Frontal cortex (tissue), 4 donors: ENCODE results near the gene ZFHX2. TPM values are rescaled to one million over a fixed set of nuclear protein-coding genes. Genes with fewer than 3 reads are reported as not detected.

Source experiments
- DNase-seq, 2 donors: peaks; one replicate each; pipeline ENCODE4 v3.0.0; 2012; ENCODE audit warnings: low spot score in 2 of 2
- FAIRE-seq: peaks from 2 replicates; lab custom pipeline; 2012; peaks lifted over from hg19 to GRCh38; lab: Jason Lieb, UNC
- total RNA-seq: library from RNA; depleted of rRNA; stranded (reverse); fragments of >200 nt; gene quantifications from one replicate; pipeline ENCODE4 v1.2.3, GENCODE V29; 2014
- donor health status: control.
- donor health status: control.
- donor health status: control.

The ZFHX2 gene
- total RNA-seq, 1 donor from 2014 or later = 1.2 TPM

DNA sequence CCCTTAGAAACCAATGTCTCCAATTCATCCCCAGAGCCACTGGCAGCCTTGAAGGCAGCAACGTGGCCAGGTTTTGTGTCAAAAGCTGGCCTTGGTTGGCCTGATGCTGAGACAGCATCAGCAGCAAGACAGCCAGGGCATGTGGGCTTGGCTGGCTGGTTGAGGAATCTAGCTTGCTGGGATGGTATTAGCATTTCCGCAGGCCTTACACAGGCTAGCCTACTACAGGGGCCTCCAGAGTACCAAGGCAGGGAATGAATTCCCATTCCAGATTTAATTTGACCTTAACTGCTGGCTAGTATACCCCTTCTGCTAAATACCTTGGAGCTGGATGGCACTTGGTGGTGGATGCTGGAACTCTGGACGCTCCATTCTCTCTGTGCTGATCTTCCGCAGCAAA, 66.2 kb downstream of the ZFHX2 start:
- FAIRE-seq = no peak
- DNase-seq = no peak

- FAIRE-seq = no peak
- peak; percentile 29 to 54 for DNase-seq
Measured at GRCh38 chr14:23483236-23483854, 68.2 kb downstream of the ZFHX2 start.

DNA sequence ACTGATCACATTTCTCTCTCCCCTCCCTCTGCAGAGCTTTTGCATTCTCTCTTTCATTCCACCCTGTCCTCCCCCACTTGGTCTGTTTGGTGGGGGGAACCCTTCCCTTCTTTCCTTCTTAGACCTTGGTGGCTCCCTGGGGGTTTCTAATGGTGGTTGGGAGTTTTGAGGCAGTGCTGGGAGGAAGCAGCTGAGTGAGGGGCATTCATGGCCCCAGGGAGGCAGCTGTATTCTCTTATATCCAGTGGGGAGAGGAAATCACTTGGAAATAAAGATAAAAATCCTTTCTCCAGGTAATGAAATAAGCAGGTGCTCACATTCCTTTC, 68.8 kb downstream of the ZFHX2 start:
- FAIRE-seq (no peak), DNase-seq (no peak)

- no peak for FAIRE-seq
- DNase-seq = no peak
Measured at GRCh38 chr14:23481979-23482822, 69.4 kb downstream of the ZFHX2 start.

GRCh38 chr14:23481362-23481970, 70.1 kb downstream of the ZFHX2 start:
- FAIRE-seq (no peak), DNase-seq (no peak)

DNA sequence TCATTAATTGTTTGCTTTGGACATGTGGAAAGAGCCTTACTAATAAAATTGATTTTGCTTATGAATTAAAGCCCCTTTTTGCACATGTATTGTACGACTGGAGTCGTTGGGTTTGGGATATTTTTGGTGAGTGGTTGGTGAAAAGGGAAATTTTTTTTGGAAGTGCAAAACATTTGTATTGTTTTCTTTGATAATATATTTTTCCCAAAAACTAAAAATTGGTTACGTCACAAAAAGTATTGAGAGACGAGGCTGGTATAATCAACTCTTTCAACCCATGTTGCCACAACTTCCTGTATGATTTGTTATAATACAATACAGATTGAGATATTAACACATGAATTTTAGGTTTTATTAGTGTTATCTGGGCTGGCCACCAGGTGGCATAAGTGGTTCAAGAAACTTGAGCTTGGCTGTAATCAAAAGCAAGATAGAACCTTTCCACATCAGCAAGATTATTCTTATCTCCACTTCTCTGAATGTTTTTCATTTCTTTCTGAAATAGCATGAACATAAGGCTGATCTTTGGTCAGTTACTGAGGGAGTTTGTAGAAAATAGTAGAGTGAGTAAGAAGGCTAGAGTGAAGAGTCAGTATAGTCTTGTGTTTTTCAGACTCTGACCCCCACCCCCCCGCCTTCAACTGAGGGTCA, 73.3 kb downstream of the ZFHX2 start:
- FAIRE-seq (peak; percentile 72), DNase-seq (peak in 1 of 2 donors; percentile 15)

- DNase-seq = no peak
- FAIRE-seq = no peak
Measured at GRCh38 chr14:23470947-23471346, 80.6 kb downstream of the ZFHX2 start.

Other genes with a start within 250 kb of the ZFHX2 start
- 4.5 TPM for gene PPP1R3E, start 248.9 kb downstream of the ZFHX2 start, total RNA-seq
- gene BCL2L2, start 244.9 kb downstream of the ZFHX2 start, total RNA-seq = 10.6 TPM
- gene PABPN1, start 230.3 kb downstream of the ZFHX2 start, total RNA-seq = 70.1 TPM
- gene SLC22A17, start 198.9 kb downstream of the ZFHX2 start, total RNA-seq = 154 TPM
- gene EFS, start 186.6 kb downstream of the ZFHX2 start, total RNA-seq = 6.9 TPM
- not detected for gene IL25, start 179.0 kb downstream of the ZFHX2 start, total RNA-seq
- gene CMTM5, start 174.7 kb downstream of the ZFHX2 start, total RNA-seq = 1.6 TPM
- gene MYH6, start 143.5 kb downstream of the ZFHX2 start, total RNA-seq = not detected
- 0.41 TPM for gene MYH7, start 116.1 kb downstream of the ZFHX2 start, total RNA-seq
- gene NGDN, start 82.1 kb downstream of the ZFHX2 start, total RNA-seq = 44.4 TPM
- gene THTPA, start 4.5 kb upstream of the ZFHX2 start, total RNA-seq = 23.6 TPM
- 12.6 TPM for gene AP1G2, start 16.0 kb upstream of the ZFHX2 start, total RNA-seq
- gene JPH4, start 27.0 kb upstream of the ZFHX2 start, total RNA-seq = 32.2 TPM
- gene DHRS2, start 84.6 kb upstream of the ZFHX2 start, total RNA-seq = 0.41 TPM